Measurements from ENCODE around the gene MSI2.

- TF ChIP-seq CTCF (IDR thresholded peaks at IDR 0.05), result no peak
- no peak for TF ChIP-seq POLR2AphosphoS5 (IDR thresholded peaks at IDR 0.05)
Observed at GRCh38 chr17:57566721-57567120, 310.4 kb downstream of the MSI2 start.
